PC-3 (cell line): ENCODE measurements around the gene RERE. TPM values are rescaled to one million over a fixed set of nuclear protein-coding genes. Genes with fewer than 3 reads are reported as not detected.

Source experiments
- ATAC-seq: fragments of 200-7000 bp; cut with Tn5 transposase; 2 replicates; pipeline ENCODE4 v1.9.1; 2020; ENCODE audit warnings: mild to moderate bottlenecking, moderate library complexity
- BruUV-seq: library from RNA; stranded (reverse); fragments of 400-500 nt; replicated peaks from 2 replicates; lab custom pipeline; 2021; lab: Mats Ljungman, UMichigan
- CTCF ChIA-PET: fragments of 300-600 bp; sonication (Branson Sonifier 250); formaldehyde crosslinking; loops from one replicate; lab custom pipeline; 2022; ENCODE audit warnings: antibody characterized with exemption; lab: Charles Lee
- POLR2A ChIA-PET: fragments of 300-600 bp; sonication (Branson Sonifier 250); formaldehyde crosslinking; loops from one replicate; lab custom pipeline; 2022; ENCODE audit warnings: antibody characterized with exemption; ENCODE audit not compliant: unreplicated experiment; lab: Charles Lee
- DNase-seq: peaks from one replicate; pipeline ENCODE4 v3.0.0-alpha.2; 2015
- H2AFZ ChIP-seq: fragments of 300-600 bp; sonication (generic); 2 replicates; pipeline ENCODE4 v1.6.0; 2016; ENCODE audit warnings: antibody characterized with exemption, low read length
- H3F3A ChIP-seq: fragments of 300-600 bp; sonication (generic); one replicate; pipeline ENCODE4 v1.6.0; 2017; ENCODE audit warnings: antibody characterized with exemption, low read length, control low read depth, mild to moderate bottlenecking; ENCODE audit not compliant: unreplicated experiment
- H3K27ac ChIP-seq: fragments of 300-600 bp; sonication (generic); 2 replicates; pipeline ENCODE4 v1.5.1; 2016; ENCODE audit warnings: mild to moderate bottlenecking, low read length
- H3K27me3 ChIP-seq: fragments of 300-600 bp; sonication (generic); 2 replicates; pipeline ENCODE4 v1.6.1; 2016; ENCODE audit warnings: low read length, mixed read lengths
- H3K36me3 ChIP-seq: fragments of 300-600 bp; sonication (generic); 2 replicates; pipeline ENCODE4 v1.6.1; 2016; ENCODE audit warnings: low read depth, mixed run types, low read length, mixed read lengths
- H3K4me1 ChIP-seq: fragments of 300-600 bp; sonication (generic); 2 replicates; pipeline ENCODE4 v1.5.1; 2016; ENCODE audit warnings: low read length; ENCODE audit not compliant: insufficient read depth
- H3K4me2 ChIP-seq: fragments of 300-600 bp; sonication (generic); 2 replicates; pipeline ENCODE4 v1.6.0; 2016; ENCODE audit warnings: low read length
- H3K4me3 ChIP-seq: fragments of 300-600 bp; sonication (generic); 2 replicates; pipeline ENCODE4 v1.5.1; 2016; ENCODE audit warnings: mild to moderate bottlenecking, low read length, mixed read lengths
- H3K79me2 ChIP-seq: fragments of 300-600 bp; sonication (generic); 2 replicates; pipeline ENCODE4 v1.6.1; 2017; ENCODE audit warnings: low read length, mixed read lengths
- H3K9ac ChIP-seq: fragments of 300-600 bp; sonication (generic); 2 replicates; pipeline ENCODE4 v1.6.0; 2016; ENCODE audit warnings: mild to moderate bottlenecking, low read length
- H3K9me2 ChIP-seq: fragments of 300-600 bp; sonication (generic); replicated peaks from 2 replicates; pipeline ENCODE4 v1.6.1; 2016; ENCODE audit warnings: mixed run types, low read length, mixed read lengths
- H3K9me3 ChIP-seq: fragments of 300-600 bp; sonication (generic); 2 replicates; pipeline ENCODE4 v1.6.1; 2016; ENCODE audit warnings: low read length, mixed read lengths
- H4K20me1 ChIP-seq: fragments of 300-600 bp; sonication (generic); 2 replicates; pipeline ENCODE4 v1.6.1; 2016; ENCODE audit warnings: low read length, mixed read lengths
- CTCF ChIP-seq: fragments of 300-600 bp; sonication (generic); conservative IDR thresholded peaks from 2 replicates; pipeline ENCODE4 v1.5.1; 2017; ENCODE audit warnings: antibody characterized with exemption, low read depth, mild to moderate bottlenecking, low read length
- EZH2 ChIP-seq: fragments of 300-600 bp; sonication (generic); IDR thresholded peaks from one replicate; pipeline ENCODE4 v1.6.1; 2017; ENCODE audit warnings: antibody characterized with exemption, mild to moderate bottlenecking, low read length; ENCODE audit not compliant: unreplicated experiment
- EZH2phosphoT487 ChIP-seq: fragments of 300-600 bp; sonication (generic); IDR thresholded peaks from 2 replicates; pipeline ENCODE4 v1.6.1; 2018; ENCODE audit warnings: mild to moderate bottlenecking, antibody characterized with exemption, low read length, borderline replicate concordance
- intact Hi-C: fragments of 100-400 bp; cut with micrococcal nuclease; formaldehyde crosslinking; loops from 2 replicates; pipeline ENCODE4 v1.9.0; 2023
- total RNA-seq: library from RNA; depleted of rRNA; stranded (reverse); fragments of >200 nt; gene quantifications from 2 replicates; pipeline ENCODE4 v1.2.3, GENCODE V29; 2014

RERE gene
- total RNA-seq, 1 experiment from 2014 or later = 24.2 TPM

- ATAC-seq (no peak), DNase-seq (no peak)
- Histone ChIP-seq H3K36me3 (no peaks in the 10 kb centered on the region), H3K9me2 (no peaks in the 10 kb centered on the region), H4K20me1 (no peaks in the 10 kb centered on the region; the same call in 1 of the 2 replicates), H3K4me1 (peaks cover 8% of the 10 kb centered on the region; the same call in 1 of the 2 replicates), H2AFZ (no peak overlapping the region), H3F3A (no peaks in the 10 kb centered on the region), H3K27ac (no peak overlapping the region), H3K9ac (no peak overlapping the region), H3K27me3 (no peaks in the 10 kb centered on the region), H3K79me2 (peaks cover 43% of the 10 kb centered on the region), H3K9me3 (no peaks in the 10 kb centered on the region), H3K4me3 (no peak overlapping the region), H3K4me2 (no peak overlapping the region)
- no peak for TF ChIP-seq CTCF
- TF ChIP-seq EZH2 = no peak
- no peak for TF ChIP-seq EZH2phosphoT487
- ChIA-PET CTCF (no interaction called here), POLR2A (no interaction called here)
- intact Hi-C loops = no loop called here
- no TSS peak for BruUV-seq
Measured at GRCh38 chr1:8651962-8652361, 165.5 kb downstream of the RERE start.

- ChIA-PET CTCF (no interaction called here), POLR2A (no interaction called here)
- H3K4me1 ChIP-seq = peaks cover 8% of the 10 kb centered on the region; the same call in 1 of the 2 replicates
- H3K9me2 ChIP-seq = no peaks in the 10 kb centered on the region
- H2AFZ ChIP-seq = no peak overlapping the region
- no peak for ATAC-seq
- H3K27me3 ChIP-seq = no peaks in the 10 kb centered on the region
- no peaks in the 10 kb centered on the region for H3F3A ChIP-seq
- intact Hi-C loops = no loop called here
- DNase-seq = no peak
- H3K36me3 ChIP-seq = no peaks in the 10 kb centered on the region
- no peaks in the 10 kb centered on the region; the same call in 1 of the 2 replicates for H4K20me1 ChIP-seq
- H3K79me2 ChIP-seq = peaks cover 49% of the 10 kb centered on the region
- H3K4me3 ChIP-seq = no peak overlapping the region
- no peak overlapping the region for H3K27ac ChIP-seq
- no peaks in the 10 kb centered on the region for H3K9me3 ChIP-seq
- no peak for TF ChIP-seq EZH2phosphoT487
- no TSS peak for BruUV-seq
- H3K9ac ChIP-seq = no peak overlapping the region
- no peak overlapping the region for H3K4me2 ChIP-seq
Measured at GRCh38 chr1:8651236-8651890, 166.1 kb downstream of the RERE start.

- no peak overlapping the region for H3K9ac ChIP-seq
- TF ChIP-seq EZH2phosphoT487 = no peak
- no peak for TF ChIP-seq EZH2
- no peak for TF ChIP-seq CTCF
- H2AFZ ChIP-seq = no peak overlapping the region
- H3K4me3 ChIP-seq = no peak overlapping the region
- H3K27ac ChIP-seq = no peak overlapping the region
- ChIA-PET POLR2A (no interaction called here), CTCF (no interaction called here)
- no peaks in the 10 kb centered on the region for H3K36me3 ChIP-seq
- peaks cover 8% of the 10 kb centered on the region; the same call in 1 of the 2 replicates for H3K4me1 ChIP-seq
- DNase-seq (no peak), ATAC-seq (no peak)
- intact Hi-C loops = no loop called here
- no peak overlapping the region for H3K4me2 ChIP-seq
- no peaks in the 10 kb centered on the region; the same call in 1 of the 2 replicates for H4K20me1 ChIP-seq
- BruUV-seq = no TSS peak
- peaks cover 52% of the 10 kb centered on the region for H3K79me2 ChIP-seq
- no peaks in the 10 kb centered on the region for H3K27me3 ChIP-seq
- no peaks in the 10 kb centered on the region for H3F3A ChIP-seq
- no peaks in the 10 kb centered on the region for H3K9me3 ChIP-seq
- H3K9me2 ChIP-seq = no peaks in the 10 kb centered on the region
Measured at GRCh38 chr1:8649875-8650274, 167.6 kb downstream of the RERE start.
